ENCODE data around the gene FARP1. TPM values are rescaled to one million over a fixed set of nuclear protein-coding genes. Genes with fewer than 3 reads are reported as not detected.
A peak's percentile ranks its signal among the peaks of the same experiment; 100 is the strongest.

Gene FARP1
- total RNA-seq, 1 experiment from 2014 or later: 25.8 TPM

- no peaks in the 10 kb centered on the region for H3K27me3 ChIP-seq (ENCODE audit: control insufficient read depth, insufficient read depth, low read length)
- no peak overlapping the region for H3K4me3 ChIP-seq (ENCODE audit: insufficient read depth, low read depth, low read length)
- no peaks in the 10 kb centered on the region for H3K36me3 ChIP-seq (replicated peaks; ENCODE audit: control insufficient read depth, insufficient read depth, low read length)
- no peak for DNase-seq
Measured at GRCh38 chr13:98487016-98487415, 344.1 kb downstream of the FARP1 start.

DNA sequence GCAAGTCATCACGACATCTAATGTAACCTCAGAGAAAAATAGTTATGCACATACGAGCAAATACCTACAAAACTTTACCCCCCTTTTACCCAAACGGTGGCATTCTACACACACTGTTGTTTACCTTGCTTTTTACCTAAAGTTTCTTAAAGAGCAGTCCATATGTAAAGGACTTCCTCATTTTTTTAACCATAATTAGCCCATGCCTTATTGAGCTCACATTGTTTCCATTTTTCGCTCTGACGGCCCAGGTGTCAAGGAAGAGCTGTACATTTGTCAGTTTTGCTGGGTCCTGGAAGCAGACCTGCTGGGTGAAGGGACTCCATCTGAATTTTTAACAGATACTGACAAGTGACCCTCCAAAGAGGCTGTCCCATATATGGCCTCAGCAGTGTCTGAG, 344.6 kb downstream of the FARP1 start:
- Histone ChIP-seq H3K27me3 (ENCODE audit: control insufficient read depth, insufficient read depth, low read length) (no peaks in the 10 kb centered on the region), H3K4me3 (ENCODE audit: insufficient read depth, low read depth, low read length) (no peak overlapping the region), H3K36me3 (replicated peaks; ENCODE audit: control insufficient read depth, insufficient read depth, low read length) (no peaks in the 10 kb centered on the region)
- DNase-seq: no peak

DNA sequence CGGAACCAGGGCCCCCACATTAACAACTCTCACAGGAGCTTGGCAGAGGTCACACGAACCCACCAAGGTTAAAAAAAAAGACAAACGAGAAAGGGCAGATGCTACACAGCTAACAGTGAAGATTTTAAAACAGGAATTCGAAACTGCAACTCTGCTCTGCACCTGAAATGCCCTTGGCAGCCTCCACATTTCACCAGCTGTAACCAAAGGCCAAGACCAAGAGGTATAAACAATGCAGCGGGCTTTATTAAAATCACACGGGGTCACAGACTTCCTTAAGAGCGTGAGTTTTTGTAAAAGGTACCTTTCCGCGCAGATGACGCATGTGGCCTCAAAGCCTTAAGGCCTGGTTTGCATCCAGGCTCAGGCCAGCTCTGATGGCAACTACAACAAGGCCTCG, 345.8 kb downstream of the FARP1 start:
- H3K36me3 ChIP-seq (replicated peaks; ENCODE audit: control insufficient read depth, insufficient read depth, low read length): no peaks in the 10 kb centered on the region
- no peak overlapping the region for H3K4me3 ChIP-seq (ENCODE audit: insufficient read depth, low read depth, low read length)
- no peaks in the 10 kb centered on the region for H3K27me3 ChIP-seq (ENCODE audit: control insufficient read depth, insufficient read depth, low read length)
- no peak for DNase-seq

DNA sequence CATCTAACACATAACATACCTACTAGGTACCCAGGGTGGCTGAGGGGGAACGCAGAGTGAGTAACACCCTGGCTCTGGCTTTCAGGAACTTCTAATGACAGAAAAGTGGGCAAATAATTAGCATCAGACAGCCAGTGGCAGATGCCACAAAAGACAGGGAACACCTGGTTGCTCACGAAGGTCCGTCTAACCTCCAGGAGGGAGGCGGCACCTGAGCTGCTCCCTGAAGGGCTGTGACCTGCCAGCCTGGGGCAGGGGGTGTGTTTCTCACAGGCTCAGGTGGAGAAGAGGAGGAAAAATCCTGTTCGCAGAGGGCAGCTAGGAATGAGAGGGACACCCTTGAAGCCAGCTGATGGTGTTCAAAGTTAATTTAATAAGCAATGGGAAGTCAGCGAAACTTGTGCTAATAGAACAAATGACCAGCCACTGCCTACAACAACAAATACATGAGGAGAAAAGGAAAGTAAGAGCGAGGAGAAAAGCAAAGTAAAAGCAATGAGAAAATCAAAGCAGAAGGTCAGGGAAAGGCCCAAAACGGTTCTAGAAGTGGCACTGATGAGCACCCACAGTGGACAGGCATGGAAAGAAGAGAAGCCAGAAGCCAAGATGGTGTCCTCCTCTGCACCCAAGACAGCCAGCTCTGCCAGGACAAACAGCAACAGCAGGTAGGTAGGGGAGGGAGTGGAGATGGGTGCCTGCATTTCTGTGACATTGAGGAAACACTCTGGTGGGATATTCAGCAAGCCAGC, 346.7 kb downstream of the FARP1 start:
- Histone ChIP-seq H3K4me3 (ENCODE audit: insufficient read depth, low read depth, low read length) (no peak overlapping the region), H3K27me3 (ENCODE audit: control insufficient read depth, insufficient read depth, low read length) (no peaks in the 10 kb centered on the region), H3K36me3 (replicated peaks; ENCODE audit: control insufficient read depth, insufficient read depth, low read length) (no peaks in the 10 kb centered on the region)
- no peak for DNase-seq

DNA sequence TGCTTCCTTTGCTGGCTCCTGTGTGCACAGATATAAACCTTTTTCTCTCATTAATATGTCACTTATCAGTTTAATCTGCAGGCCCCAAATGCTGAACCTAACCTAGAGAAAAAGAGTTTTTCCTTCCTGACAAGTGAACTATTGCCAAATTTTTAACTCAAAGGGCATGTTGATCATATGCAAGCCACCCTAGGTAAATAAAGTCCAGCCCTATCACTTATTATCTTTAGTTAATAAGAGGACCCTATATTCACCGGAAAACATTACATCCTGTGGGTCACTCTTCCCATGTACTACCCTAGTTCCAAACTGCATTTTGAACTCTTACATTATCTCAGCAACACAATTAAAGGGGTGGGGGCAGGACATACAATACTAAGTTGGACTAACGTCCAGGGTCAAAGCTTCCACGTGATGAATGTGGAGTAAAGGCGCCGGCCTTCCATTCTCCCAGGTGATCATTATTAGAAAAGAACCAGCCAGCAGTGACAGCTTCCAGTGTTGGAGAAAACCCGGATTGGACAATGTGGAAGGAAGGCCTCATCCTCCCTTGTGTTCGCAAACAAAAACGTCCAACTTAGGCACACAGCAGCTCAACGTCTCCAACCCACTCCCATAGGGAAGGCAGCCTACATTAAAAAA, 347.4 kb downstream of the FARP1 start:
- no peaks in the 10 kb centered on the region for H3K27me3 ChIP-seq (ENCODE audit: control insufficient read depth, insufficient read depth, low read length)
- no peaks in the 10 kb centered on the region for H3K36me3 ChIP-seq (replicated peaks; ENCODE audit: control insufficient read depth, insufficient read depth, low read length)
- no peak overlapping the region for H3K4me3 ChIP-seq (ENCODE audit: insufficient read depth, low read depth, low read length)
- no peak for DNase-seq

- Histone ChIP-seq H3K27me3 (ENCODE audit: control insufficient read depth, insufficient read depth, low read length) (no peaks in the 10 kb centered on the region), H3K36me3 (replicated peaks; ENCODE audit: control insufficient read depth, insufficient read depth, low read length) (no peaks in the 10 kb centered on the region), H3K4me3 (ENCODE audit: insufficient read depth, low read depth, low read length) (no peak overlapping the region)
- no peak for DNase-seq
Measured at GRCh38 chr13:98490866-98491265, 348.0 kb downstream of the FARP1 start.

GRCh38 chr13:98492335-98493041, 349.6 kb downstream of the FARP1 start:
- Histone ChIP-seq H3K27me3 (ENCODE audit: control insufficient read depth, insufficient read depth, low read length) (no peaks in the 10 kb centered on the region), H3K4me3 (ENCODE audit: insufficient read depth, low read depth, low read length) (no peak overlapping the region), H3K36me3 (replicated peaks; ENCODE audit: control insufficient read depth, insufficient read depth, low read length) (no peaks in the 10 kb centered on the region)
- DNase-seq: peak; percentile 75

DNA sequence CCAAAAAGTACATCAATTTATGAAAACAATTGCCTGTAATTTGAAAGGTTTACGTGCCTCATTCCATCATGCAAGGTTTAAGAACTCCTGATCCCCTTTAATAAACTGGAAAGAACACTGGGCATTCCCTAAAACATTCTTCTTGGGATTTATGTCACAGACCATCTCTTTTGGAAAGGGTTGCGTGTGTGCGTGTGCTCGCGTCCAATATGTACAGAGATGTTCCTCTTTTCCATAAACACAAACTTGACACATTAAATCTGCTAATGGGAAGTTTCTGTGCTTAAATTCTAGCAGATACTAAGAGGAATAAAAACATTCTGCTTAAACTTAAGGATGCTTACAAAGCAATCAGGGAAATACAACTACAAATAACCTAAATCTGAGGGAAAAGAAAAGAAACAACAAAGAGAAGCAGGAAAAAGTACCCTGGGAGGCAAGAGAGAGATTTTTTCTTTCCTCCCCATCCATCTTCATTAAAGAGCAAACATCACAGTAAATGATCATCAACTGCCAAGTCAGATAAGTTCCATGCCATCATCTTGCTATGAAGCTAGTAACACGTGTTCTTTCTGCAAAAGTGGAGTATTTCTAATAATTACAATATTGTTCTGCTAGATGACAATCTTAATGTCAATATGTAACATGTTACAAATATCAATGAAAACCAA, 350.3 kb downstream of the FARP1 start:
- no peak overlapping the region for H3K4me3 ChIP-seq (ENCODE audit: insufficient read depth, low read depth, low read length)
- no peaks in the 10 kb centered on the region for H3K27me3 ChIP-seq (ENCODE audit: control insufficient read depth, insufficient read depth, low read length)
- no peak for DNase-seq
- no peaks in the 10 kb centered on the region for H3K36me3 ChIP-seq (replicated peaks; ENCODE audit: control insufficient read depth, insufficient read depth, low read length)

DNA sequence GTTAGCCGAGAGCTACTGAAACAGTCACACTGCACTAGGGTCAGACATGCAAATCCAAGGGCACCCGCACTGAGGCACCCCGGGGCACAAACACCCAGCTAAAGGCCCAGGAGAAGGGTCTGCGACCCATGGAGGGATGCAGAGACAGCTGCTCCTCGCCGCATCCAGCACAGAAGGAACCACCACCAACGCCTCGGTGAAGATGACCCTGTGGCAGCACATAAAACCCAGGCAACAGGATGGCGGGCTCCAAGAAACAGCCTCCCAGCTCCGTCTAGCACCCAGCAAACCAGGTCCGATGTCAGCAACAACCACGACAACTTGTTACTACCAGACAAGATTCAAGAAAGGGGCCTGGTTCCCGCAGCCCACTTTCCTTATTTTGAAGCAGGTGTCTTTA, 351.9 kb downstream of the FARP1 start:
- H3K27me3 ChIP-seq (ENCODE audit: control insufficient read depth, insufficient read depth, low read length): no peaks in the 10 kb centered on the region
- no peaks in the 10 kb centered on the region; the same call in 1 of the 2 replicates for H3K36me3 ChIP-seq (replicated peaks; ENCODE audit: control insufficient read depth, insufficient read depth, low read length)
- no peak overlapping the region for H3K4me3 ChIP-seq (ENCODE audit: insufficient read depth, low read depth, low read length)
- no peak for DNase-seq

GRCh38 chr13:98495627-98496478, 353.0 kb downstream of the FARP1 start:
- no peaks in the 10 kb centered on the region; the same call in 1 of the 2 replicates for H3K36me3 ChIP-seq (replicated peaks; ENCODE audit: control insufficient read depth, insufficient read depth, low read length)
- DNase-seq: no peak
- H3K4me3 ChIP-seq (ENCODE audit: insufficient read depth, low read depth, low read length): no peak overlapping the region
- no peaks in the 10 kb centered on the region for H3K27me3 ChIP-seq (ENCODE audit: control insufficient read depth, insufficient read depth, low read length)

GRCh38 chr13:98496479-98496791, 353.5 kb downstream of the FARP1 start:
- Histone ChIP-seq H3K4me3 (ENCODE audit: insufficient read depth, low read depth, low read length) (no peak overlapping the region), H3K36me3 (replicated peaks; ENCODE audit: control insufficient read depth, insufficient read depth, low read length) (no peaks in the 10 kb centered on the region; the same call in 1 of the 2 replicates), H3K27me3 (ENCODE audit: control insufficient read depth, insufficient read depth, low read length) (no peaks in the 10 kb centered on the region)
- DNase-seq: no peak

DNA sequence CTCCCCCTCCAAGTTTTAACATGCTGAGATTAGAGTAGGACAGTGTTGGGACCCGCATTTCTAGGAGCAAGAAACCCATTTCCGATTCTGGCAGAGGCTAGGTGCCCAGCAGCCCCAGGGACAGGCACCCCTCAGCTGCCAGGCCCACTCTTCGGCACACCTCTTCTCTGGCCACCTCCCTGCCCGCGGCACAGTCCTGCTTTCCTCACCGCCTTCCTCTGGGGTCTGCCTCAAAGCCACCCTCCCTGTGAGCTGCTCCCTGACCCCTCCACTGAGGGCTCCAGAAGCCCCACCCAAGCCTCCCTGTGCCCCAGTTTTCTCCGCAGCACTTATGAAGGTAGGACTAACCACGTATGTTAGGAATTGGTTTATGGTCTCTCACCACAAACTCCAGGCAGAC, 354.1 kb downstream of the FARP1 start:
- DNase-seq: no peak
- Histone ChIP-seq H3K4me3 (ENCODE audit: insufficient read depth, low read depth, low read length) (no peak overlapping the region), H3K36me3 (replicated peaks; ENCODE audit: control insufficient read depth, insufficient read depth, low read length) (no peaks in the 10 kb centered on the region; the same call in 1 of the 2 replicates), H3K27me3 (ENCODE audit: control insufficient read depth, insufficient read depth, low read length) (no peaks in the 10 kb centered on the region)

DNA sequence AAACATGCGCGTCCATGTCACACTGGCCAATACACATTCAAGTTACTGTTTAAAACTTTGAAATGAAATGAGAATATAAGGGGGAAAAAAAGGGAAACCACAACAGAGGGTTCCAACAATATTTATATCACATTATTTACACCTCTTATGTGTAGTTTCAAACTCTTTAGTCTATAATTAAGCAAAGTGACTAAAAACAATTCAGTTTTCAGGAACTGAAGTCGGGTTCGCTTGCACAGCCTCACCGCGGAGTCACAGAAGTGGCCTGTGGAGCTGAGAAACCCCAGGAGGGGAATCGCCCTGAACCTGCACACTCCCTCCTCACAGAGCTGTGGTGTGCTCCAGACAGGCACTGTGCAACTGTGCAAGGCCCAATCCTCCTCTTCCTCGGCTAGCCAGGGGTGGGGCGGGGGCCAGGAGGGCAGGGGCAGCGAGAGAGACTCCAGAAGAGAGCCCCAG, 358.1 kb downstream of the FARP1 start:
- no peak for DNase-seq
- no peaks in the 10 kb centered on the region for H3K27me3 ChIP-seq (ENCODE audit: control insufficient read depth, insufficient read depth, low read length)
- no peaks in the 10 kb centered on the region; the same call in 1 of the 2 replicates for H3K36me3 ChIP-seq (replicated peaks; ENCODE audit: control insufficient read depth, insufficient read depth, low read length)
- H3K4me3 ChIP-seq (ENCODE audit: insufficient read depth, low read depth, low read length): no peak overlapping the region

Measured in H7 (cell line).